HEK293T (cell line): ENCODE results near the gene FAM78A.

Experiments used
- FOXK2 ChIP-seq: fragments of 450-650 bp; IDR thresholded peaks from 2 replicates; pipeline ENCODE4 v1.6.1; 2016; ENCODE audit warnings: mild to moderate bottlenecking
- SP1 ChIP-seq: fragments of 450-650 bp; IDR thresholded peaks from 2 replicates; pipeline ENCODE4 v1.6.1; 2017

- no peak for TF ChIP-seq SP1
- no peak for TF ChIP-seq FOXK2
These were observed 24.1 kb upstream of the FAM78A start for GRCh38 chr9:131300444-131300843.
